ENCODE data around the gene TRIM71. TPM values are rescaled to one million over a fixed set of nuclear protein-coding genes. Genes with fewer than 3 reads are reported as not detected.

The TRIM71 gene
- total RNA-seq, 1 donor from 2014 or later = not detected

- TF ChIP-seq CTCF (IDR thresholded peaks at IDR 0.05) = no peak
- H3K4me1 Mint-ChIP-seq (ENCODE audit: unreplicated experiment) = peaks cover 16% of the 10 kb centered on the region
- H3K4me3 Mint-ChIP-seq (ENCODE audit: unreplicated experiment) = no peak overlapping the region
- DNase-seq (ENCODE audit: extremely low spot score, unreplicated experiment) = no peak
- no peaks in the 10 kb centered on the region for H3K9me3 Mint-ChIP-seq (ENCODE audit: unreplicated experiment)
- no peak overlapping the region for H3K27ac Mint-ChIP-seq (ENCODE audit: unreplicated experiment)
- H3K27me3 Mint-ChIP-seq (ENCODE audit: unreplicated experiment) = no peaks in the 10 kb centered on the region
- no peaks in the 10 kb centered on the region for H3K36me3 Mint-ChIP-seq (ENCODE audit: unreplicated experiment)
Observed at GRCh38 chr3:32877598-32877997, 59.8 kb downstream of the TRIM71 start.

- H3K4me1 Mint-ChIP-seq (ENCODE audit: unreplicated experiment) = peaks cover 14% of the 10 kb centered on the region
Observed at GRCh38 chr3:32880225-32880624, 62.4 kb downstream of the TRIM71 start.

GRCh38 chr3:32881624-32882023, 63.8 kb downstream of the TRIM71 start:
- no peaks in the 10 kb centered on the region for H3K9me3 Mint-ChIP-seq (ENCODE audit: unreplicated experiment)
- no peak overlapping the region for H3K4me3 Mint-ChIP-seq (ENCODE audit: unreplicated experiment)
- no peak for DNase-seq (ENCODE audit: extremely low spot score, unreplicated experiment)
- TF ChIP-seq CTCF (IDR thresholded peaks at IDR 0.05) = no peak
- no peak overlapping the region for H3K27ac Mint-ChIP-seq (ENCODE audit: unreplicated experiment)
- H3K4me1 Mint-ChIP-seq (ENCODE audit: unreplicated experiment) = peaks cover 9% of the 10 kb centered on the region
- no peaks in the 10 kb centered on the region for H3K36me3 Mint-ChIP-seq (ENCODE audit: unreplicated experiment)
- H3K27me3 Mint-ChIP-seq (ENCODE audit: unreplicated experiment) = no peaks in the 10 kb centered on the region

More at GRCh38 chr3:32880225-32880624, 62.4 kb downstream of the TRIM71 start:
- Mint-ChIP-seq H3K36me3 (ENCODE audit: unreplicated experiment) (no peaks in the 10 kb centered on the region), H3K4me3 (ENCODE audit: unreplicated experiment) (no peak overlapping the region), H3K27me3 (ENCODE audit: unreplicated experiment) (no peaks in the 10 kb centered on the region), H3K9me3 (ENCODE audit: unreplicated experiment) (no peaks in the 10 kb centered on the region), H3K27ac (ENCODE audit: unreplicated experiment) (no peak overlapping the region)
- DNase-seq (ENCODE audit: extremely low spot score, unreplicated experiment) = no peak
- no peak for TF ChIP-seq CTCF (IDR thresholded peaks at IDR 0.05)

- no peak for DNase-seq (ENCODE audit: extremely low spot score, unreplicated experiment)
- Mint-ChIP-seq H3K27ac (ENCODE audit: unreplicated experiment) (no peak overlapping the region), H3K4me1 (ENCODE audit: unreplicated experiment) (peaks cover 9% of the 10 kb centered on the region), H3K9me3 (ENCODE audit: unreplicated experiment) (no peaks in the 10 kb centered on the region), H3K27me3 (ENCODE audit: unreplicated experiment) (no peaks in the 10 kb centered on the region), H3K36me3 (ENCODE audit: unreplicated experiment) (no peaks in the 10 kb centered on the region), H3K4me3 (ENCODE audit: unreplicated experiment) (no peak overlapping the region)
- no peak for TF ChIP-seq CTCF (IDR thresholded peaks at IDR 0.05)
Observed at GRCh38 chr3:32882189-32882588, 64.4 kb downstream of the TRIM71 start.

- Mint-ChIP-seq H3K4me1 (ENCODE audit: unreplicated experiment) (peaks cover 9% of the 10 kb centered on the region), H3K27ac (ENCODE audit: unreplicated experiment) (no peak overlapping the region), H3K36me3 (ENCODE audit: unreplicated experiment) (no peaks in the 10 kb centered on the region), H3K4me3 (ENCODE audit: unreplicated experiment) (no peak overlapping the region), H3K9me3 (ENCODE audit: unreplicated experiment) (no peaks in the 10 kb centered on the region), H3K27me3 (ENCODE audit: unreplicated experiment) (no peaks in the 10 kb centered on the region)
- no peak for TF ChIP-seq CTCF (IDR thresholded peaks at IDR 0.05)
- no peak for DNase-seq (ENCODE audit: extremely low spot score, unreplicated experiment)
Observed at GRCh38 chr3:32882603-32883025, 64.8 kb downstream of the TRIM71 start.
